Suprapubic skin (tissue), 4 donors: ENCODE data around the gene POC1A. TPM values are rescaled to one million over a fixed set of nuclear protein-coding genes. Genes with fewer than 3 reads are reported as not detected.

Experiments used
- DNase-seq, 2 donors: peaks; one replicate each; pipeline ENCODE4 v3.0.0-alpha.2; 2019; ENCODE audit warnings: low spot score in 2 of 2
- H3K27ac ChIP-seq: fragments of 200-600 bp; sonication (generic); one replicate; pipeline ENCODE4 v1.5.1; 2019
- H3K27me3 ChIP-seq: fragments of 200-600 bp; sonication (generic); one replicate; pipeline ENCODE4 v1.5.1; 2019
- H3K36me3 ChIP-seq: fragments of 200-600 bp; sonication (generic); one replicate; pipeline ENCODE4 v1.5.1; 2019
- H3K4me1 ChIP-seq: fragments of 200-600 bp; sonication (generic); one replicate; pipeline ENCODE4 v1.5.1; 2019
- H3K4me3 ChIP-seq: fragments of 200-600 bp; sonication (generic); one replicate; pipeline ENCODE4 v1.5.1; 2019; ENCODE audit warnings: mild to moderate bottlenecking
- H3K9me3 ChIP-seq: fragments of 200-600 bp; sonication (generic); one replicate; pipeline ENCODE4 v1.5.1; 2019
- CTCF ChIP-seq, 2 donors: fragments of 200-600 bp in 1 of 2; fragments of 450-650 bp in 1 of 2; sonication (generic) in 1 of 2; IDR thresholded peaks; one replicate each; pipeline ENCODE4 v1.5.1; 2016 to 2019; ENCODE audit warnings: antibody characterized with exemption in 2 of 2, mild to moderate bottlenecking in 1 of 2, moderate library complexity in 1 of 2
- EP300 ChIP-seq: sonication (generic); formaldehyde crosslinking; IDR thresholded peaks from one replicate; pipeline ENCODE4 v1.6.1; 2017; ENCODE audit warnings: antibody characterized with exemption
- POLR2A ChIP-seq, 2 donors: fragments of 450-650 bp; IDR thresholded peaks; one replicate each; pipeline ENCODE4 v1.6.1; 2017; ENCODE audit warnings: antibody characterized with exemption in 2 of 2, mild to moderate bottlenecking in 2 of 2, moderate library complexity in 2 of 2
- POLR2AphosphoS5 ChIP-seq, 3 donors: sonication (generic); formaldehyde crosslinking; IDR thresholded peaks; one replicate each; pipeline ENCODE4 v1.6.1; 2017; ENCODE audit warnings: antibody characterized with exemption in 3 of 3
- WGBS: methylation state at CpG from one replicate; pipeline ENCODE4 v1.1.5; 2018; 5-methylcytosine and 5-hydroxymethylcytosine counted together
- total RNA-seq, 4 donors: library from RNA; depleted of rRNA; stranded (reverse); fragments of >200 nt; gene quantifications; one replicate each; pipeline ENCODE4 v1.1.0, GENCODE V29; 2016

POC1A gene
- total RNA-seq, 4 donors from 2014 or later = 1.1 to 4.8 (median 1.6) TPM

GRCh38 chr3:52112056-52112455 is 42.2 kb downstream of the POC1A start:
- H3K27ac ChIP-seq = no peak overlapping the region
- no peaks in the 10 kb centered on the region for H3K27me3 ChIP-seq
- TF ChIP-seq CTCF (IDR thresholded peaks at IDR 0.05) = no peak
- H3K4me3 ChIP-seq = no peak overlapping the region
- WGBS = 94% methylated on average over 6 of the region's 6 CpGs
- no peaks in the 10 kb centered on the region for H3K9me3 ChIP-seq
- H3K36me3 ChIP-seq = no peaks in the 10 kb centered on the region
- peaks cover 32% of the 10 kb centered on the region for H3K4me1 ChIP-seq
- DNase-seq = no peak

- Histone ChIP-seq H3K9me3 (no peaks in the 10 kb centered on the region), H3K4me1 (peaks cover 41% of the 10 kb centered on the region), H3K36me3 (no peaks in the 10 kb centered on the region), H3K27me3 (no peaks in the 10 kb centered on the region), H3K4me3 (no peak overlapping the region), H3K27ac (no peak overlapping the region)
- no peak for DNase-seq
- TF ChIP-seq POLR2AphosphoS5 (IDR thresholded peaks at IDR 0.05) (no peak), EP300 (no peak)
- WGBS = 86% methylated on average over 2 of the region's 2 CpGs
Observed at GRCh38 chr3:52110502-52110901, 43.7 kb downstream of the POC1A start.

GRCh38 chr3:52109611-52110301 is 44.5 kb downstream of the POC1A start:
- Histone ChIP-seq H3K36me3 (no peaks in the 10 kb centered on the region), H3K27me3 (no peaks in the 10 kb centered on the region), H3K4me1 (peaks cover 38% of the 10 kb centered on the region), H3K27ac (no peak overlapping the region), H3K9me3 (no peaks in the 10 kb centered on the region), H3K4me3 (no peak overlapping the region)
- DNase-seq = no peak
- 67% methylated on average over 8 of the region's 8 CpGs for WGBS
- no peak for TF ChIP-seq POLR2A (IDR thresholded peaks at IDR 0.05)
- TF ChIP-seq EP300 = no peak
- no peak for TF ChIP-seq POLR2AphosphoS5 (IDR thresholded peaks at IDR 0.05)
- no peak for TF ChIP-seq CTCF (IDR thresholded peaks at IDR 0.05)

- TF ChIP-seq POLR2AphosphoS5 (IDR thresholded peaks at IDR 0.05) (no peak), EP300 (no peak), CTCF (IDR thresholded peaks at IDR 0.05) (no peak), POLR2A (IDR thresholded peaks at IDR 0.05) (no peak)
- Histone ChIP-seq H3K27ac (peak overlapping the region; percentile 17), H3K27me3 (no peaks in the 10 kb centered on the region), H3K4me3 (no peak overlapping the region), H3K4me1 (peaks cover 34% of the 10 kb centered on the region), H3K36me3 (no peaks in the 10 kb centered on the region), H3K9me3 (no peaks in the 10 kb centered on the region)
- DNase-seq = no peak
- WGBS = 55% methylated on average over 18 of the region's 20 CpGs
Observed at GRCh38 chr3:52108302-52109232, 45.7 kb downstream of the POC1A start.

- no peaks in the 10 kb centered on the region for H3K9me3 ChIP-seq
- H3K4me1 ChIP-seq = peaks cover 34% of the 10 kb centered on the region
- DNase-seq = no peak
- peak overlapping the region; percentile 15 for H3K27ac ChIP-seq
- no peaks in the 10 kb centered on the region for H3K27me3 ChIP-seq
- WGBS = 71% methylated on average over 11 of the region's 11 CpGs
- TF ChIP-seq POLR2AphosphoS5 (IDR thresholded peaks at IDR 0.05) = no peak
- no peak for TF ChIP-seq POLR2A (IDR thresholded peaks at IDR 0.05)
- no peak for TF ChIP-seq EP300
- no peak for TF ChIP-seq CTCF (IDR thresholded peaks at IDR 0.05)
- no peak overlapping the region for H3K4me3 ChIP-seq
- H3K36me3 ChIP-seq = no peaks in the 10 kb centered on the region
Observed at GRCh38 chr3:52106951-52107611, 47.1 kb downstream of the POC1A start.
